ENCODE results near the gene XYLT2.

GRCh38 chr17:50319306-50320004, 26.5 kb upstream of the XYLT2 start:
- TF ChIP-seq REST (IDR thresholded peaks at IDR 0.05; ENCODE audit: insufficient read depth in 1 of 2, low read depth in 2 of 2, low read length in 1 of 2) (no peak), POLR2AphosphoS5 (IDR thresholded peaks at IDR 0.05; ENCODE audit: low read depth, low read length) (no peak)

Data from Panc1 (cell line).